ENCODE data around the gene MYL7.

MYL7 gene

DNA sequence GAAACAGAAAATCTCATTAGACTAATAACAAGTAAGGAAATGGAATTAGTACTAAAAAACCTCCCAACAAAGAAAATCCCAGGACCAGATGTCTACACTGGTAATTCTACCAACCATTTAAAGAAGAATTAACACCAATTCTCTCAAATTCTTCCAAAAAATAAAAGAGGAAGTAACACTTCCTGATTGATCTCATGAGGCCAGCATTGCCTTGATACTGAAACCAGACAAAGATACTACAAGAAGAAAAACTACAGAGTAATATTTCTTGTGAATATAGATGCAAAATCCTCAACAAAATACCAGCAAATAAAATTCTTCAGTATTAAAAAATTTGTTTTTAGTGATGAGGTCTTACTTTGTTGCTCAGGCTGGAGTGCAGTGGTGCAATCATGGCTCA is 26.8 kb upstream of the MYL7 start:
- Histone ChIP-seq H3K27ac (ENCODE audit: low read depth, low read length) (no peak overlapping the region), H3K4me3 (ENCODE audit: low read depth, low read length) (no peak overlapping the region), H3K27me3 (ENCODE audit: control insufficient read depth, insufficient read depth, low read length) (no peaks in the 10 kb centered on the region), H3K4me1 (ENCODE audit: control insufficient read depth, insufficient read depth, low read length) (peaks cover 5% of the 10 kb centered on the region), H3K9me3 (ENCODE audit: control insufficient read depth, insufficient read depth, low read length) (no peaks in the 10 kb centered on the region), H3K36me3 (ENCODE audit: control insufficient read depth, insufficient read depth, low read length) (no peaks in the 10 kb centered on the region), H3K9ac (ENCODE audit: low read depth, low read length) (no peak overlapping the region)

DNA sequence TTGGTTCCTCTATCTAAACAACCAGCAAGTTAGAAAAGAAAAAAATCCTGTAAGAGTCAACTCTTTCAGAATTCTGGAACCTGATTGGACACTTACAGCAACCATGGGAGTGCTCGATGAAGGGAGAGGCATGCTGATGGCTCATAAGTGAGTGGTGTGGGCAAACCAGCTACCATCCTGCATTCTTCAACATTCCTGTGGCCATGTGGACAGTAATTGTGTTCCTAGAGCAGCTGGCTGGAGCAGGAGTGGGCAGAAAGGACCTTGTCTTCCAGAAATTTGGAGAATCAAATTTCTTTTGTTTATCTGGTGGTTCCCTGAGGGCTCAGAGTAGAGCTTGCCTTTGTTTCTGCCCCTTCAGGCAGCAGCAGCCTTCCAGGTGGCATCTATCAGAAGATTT is 22.5 kb upstream of the MYL7 start:
- Histone ChIP-seq H3K4me1 (ENCODE audit: control insufficient read depth, insufficient read depth, low read length) (peaks cover 5% of the 10 kb centered on the region), H3K36me3 (ENCODE audit: control insufficient read depth, insufficient read depth, low read length) (no peaks in the 10 kb centered on the region), H3K9ac (ENCODE audit: low read depth, low read length) (no peak overlapping the region), H3K4me3 (ENCODE audit: low read depth, low read length) (no peak overlapping the region), H3K9me3 (ENCODE audit: control insufficient read depth, insufficient read depth, low read length) (no peaks in the 10 kb centered on the region), H3K27me3 (ENCODE audit: control insufficient read depth, insufficient read depth, low read length) (no peaks in the 10 kb centered on the region), H3K27ac (ENCODE audit: low read depth, low read length) (no peak overlapping the region)

GRCh38 chr7:44162785-44163395 is 21.8 kb upstream of the MYL7 start:
- peaks cover 5% of the 10 kb centered on the region for H3K4me1 ChIP-seq (ENCODE audit: control insufficient read depth, insufficient read depth, low read length)
- no peak overlapping the region for H3K27ac ChIP-seq (ENCODE audit: low read depth, low read length)
- no peaks in the 10 kb centered on the region for H3K9me3 ChIP-seq (ENCODE audit: control insufficient read depth, insufficient read depth, low read length)
- H3K9ac ChIP-seq (ENCODE audit: low read depth, low read length), result no peak overlapping the region
- no peak overlapping the region for H3K4me3 ChIP-seq (ENCODE audit: low read depth, low read length)
- H3K27me3 ChIP-seq (ENCODE audit: control insufficient read depth, insufficient read depth, low read length), result no peaks in the 10 kb centered on the region
- no peaks in the 10 kb centered on the region for H3K36me3 ChIP-seq (ENCODE audit: control insufficient read depth, insufficient read depth, low read length)

- H3K4me1 ChIP-seq (ENCODE audit: control insufficient read depth, insufficient read depth, low read length), result peaks cover 9% of the 10 kb centered on the region
- H3K4me3 ChIP-seq (ENCODE audit: low read depth, low read length), result no peak overlapping the region
- no peaks in the 10 kb centered on the region for H3K36me3 ChIP-seq (ENCODE audit: control insufficient read depth, insufficient read depth, low read length)
- H3K9ac ChIP-seq (ENCODE audit: low read depth, low read length), result no peak overlapping the region
- H3K9me3 ChIP-seq (ENCODE audit: control insufficient read depth, insufficient read depth, low read length), result no peaks in the 10 kb centered on the region
- H3K27me3 ChIP-seq (ENCODE audit: control insufficient read depth, insufficient read depth, low read length), result no peaks in the 10 kb centered on the region
- H3K27ac ChIP-seq (ENCODE audit: low read depth, low read length), result no peak overlapping the region
Observed at GRCh38 chr7:44162179-44162578, 21.0 kb upstream of the MYL7 start.

GRCh38 chr7:44161371-44161770 is 20.2 kb upstream of the MYL7 start:
- no peak overlapping the region for H3K9ac ChIP-seq (ENCODE audit: low read depth, low read length)
- peaks cover 9% of the 10 kb centered on the region for H3K4me1 ChIP-seq (ENCODE audit: control insufficient read depth, insufficient read depth, low read length)
- no peak overlapping the region for H3K4me3 ChIP-seq (ENCODE audit: low read depth, low read length)
- H3K27ac ChIP-seq (ENCODE audit: low read depth, low read length), result no peak overlapping the region
- H3K9me3 ChIP-seq (ENCODE audit: control insufficient read depth, insufficient read depth, low read length), result no peaks in the 10 kb centered on the region
- H3K27me3 ChIP-seq (ENCODE audit: control insufficient read depth, insufficient read depth, low read length), result no peaks in the 10 kb centered on the region
- H3K36me3 ChIP-seq (ENCODE audit: control insufficient read depth, insufficient read depth, low read length), result no peaks in the 10 kb centered on the region

GRCh38 chr7:44159824-44160630 is 18.9 kb upstream of the MYL7 start:
- H3K9me3 ChIP-seq (ENCODE audit: control insufficient read depth, insufficient read depth, low read length), result no peaks in the 10 kb centered on the region
- H3K4me1 ChIP-seq (ENCODE audit: control insufficient read depth, insufficient read depth, low read length), result peaks cover 9% of the 10 kb centered on the region
- no peak overlapping the region for H3K9ac ChIP-seq (ENCODE audit: low read depth, low read length)
- no peaks in the 10 kb centered on the region for H3K27me3 ChIP-seq (ENCODE audit: control insufficient read depth, insufficient read depth, low read length)
- H3K27ac ChIP-seq (ENCODE audit: low read depth, low read length), result no peak overlapping the region
- H3K4me3 ChIP-seq (ENCODE audit: low read depth, low read length), result no peak overlapping the region
- H3K36me3 ChIP-seq (ENCODE audit: control insufficient read depth, insufficient read depth, low read length), result no peaks in the 10 kb centered on the region

- H3K27me3 ChIP-seq (ENCODE audit: control insufficient read depth, insufficient read depth, low read length), result no peaks in the 10 kb centered on the region
Observed at GRCh38 chr7:44158873-44159631, 17.9 kb upstream of the MYL7 start.

DNA sequence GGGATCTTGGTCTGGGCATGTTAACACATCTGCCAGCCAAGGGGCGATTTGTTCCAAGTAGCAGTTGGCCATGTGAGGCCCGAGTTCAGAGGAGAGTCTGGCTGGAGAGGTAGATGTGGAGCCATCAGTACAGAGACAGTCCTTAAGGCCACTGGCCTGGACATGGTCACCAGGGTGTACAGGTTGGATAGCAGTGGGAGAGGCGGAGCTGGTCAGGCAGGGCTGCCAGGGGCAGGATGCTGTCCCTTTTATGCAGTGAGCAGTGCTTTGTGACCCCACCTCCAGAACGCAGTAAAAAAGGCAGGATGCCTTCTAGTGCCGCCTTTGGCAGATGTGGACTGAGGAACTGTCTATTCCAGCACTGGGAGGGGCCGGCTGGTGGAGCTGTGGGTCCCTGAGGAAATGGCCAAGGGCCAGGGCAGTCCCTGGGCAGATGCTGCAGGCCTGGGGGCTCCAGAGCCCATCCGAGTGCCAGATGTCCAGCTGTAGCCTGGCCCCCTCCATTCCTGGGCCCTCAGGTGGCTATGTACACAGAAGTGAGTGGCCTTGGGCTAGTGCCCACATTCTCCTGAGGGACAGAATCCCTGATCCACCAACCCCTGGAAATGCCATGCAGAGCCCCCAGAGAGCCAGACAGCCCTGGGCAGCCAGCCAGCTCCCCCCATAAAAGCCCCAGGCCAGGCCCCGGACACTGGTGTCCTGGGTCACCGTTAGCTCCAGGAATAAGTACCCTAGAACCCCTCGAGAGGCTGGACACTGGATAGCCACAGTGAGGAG is 17.2 kb upstream of the MYL7 start:
- Histone ChIP-seq H3K4me3 (ENCODE audit: low read depth, low read length) (no peak overlapping the region), H3K9ac (ENCODE audit: low read depth, low read length) (no peak overlapping the region), H3K27ac (ENCODE audit: low read depth, low read length) (no peak overlapping the region), H3K27me3 (ENCODE audit: control insufficient read depth, insufficient read depth, low read length) (no peaks in the 10 kb centered on the region), H3K9me3 (ENCODE audit: control insufficient read depth, insufficient read depth, low read length) (no peaks in the 10 kb centered on the region), H3K4me1 (ENCODE audit: control insufficient read depth, insufficient read depth, low read length) (peaks cover 4% of the 10 kb centered on the region; the same call in 1 of the 2 replicates), H3K36me3 (ENCODE audit: control insufficient read depth, insufficient read depth, low read length) (no peaks in the 10 kb centered on the region)

More at GRCh38 chr7:44158873-44159631, 17.9 kb upstream of the MYL7 start:
- no peaks in the 10 kb centered on the region for H3K36me3 ChIP-seq (ENCODE audit: control insufficient read depth, insufficient read depth, low read length)
- H3K9me3 ChIP-seq (ENCODE audit: control insufficient read depth, insufficient read depth, low read length), result no peaks in the 10 kb centered on the region
- H3K27ac ChIP-seq (ENCODE audit: low read depth, low read length), result no peak overlapping the region
- no peak overlapping the region for H3K9ac ChIP-seq (ENCODE audit: low read depth, low read length)
- no peak overlapping the region for H3K4me3 ChIP-seq (ENCODE audit: low read depth, low read length)
- peaks cover 9% of the 10 kb centered on the region for H3K4me1 ChIP-seq (ENCODE audit: control insufficient read depth, insufficient read depth, low read length)

- H3K4me3 ChIP-seq (ENCODE audit: low read depth, low read length), result no peak overlapping the region
- H3K9ac ChIP-seq (ENCODE audit: low read depth, low read length), result no peak overlapping the region
- no peaks in the 10 kb centered on the region for H3K9me3 ChIP-seq (ENCODE audit: control insufficient read depth, insufficient read depth, low read length)
- H3K27ac ChIP-seq (ENCODE audit: low read depth, low read length), result no peak overlapping the region
- H3K4me1 ChIP-seq (ENCODE audit: control insufficient read depth, insufficient read depth, low read length), result peaks cover 4% of the 10 kb centered on the region; the same call in 1 of the 2 replicates
- H3K36me3 ChIP-seq (ENCODE audit: control insufficient read depth, insufficient read depth, low read length), result no peaks in the 10 kb centered on the region
- no peaks in the 10 kb centered on the region for H3K27me3 ChIP-seq (ENCODE audit: control insufficient read depth, insufficient read depth, low read length)
Observed at GRCh38 chr7:44157116-44158080, 16.3 kb upstream of the MYL7 start.

Measured in HUES48 (cell line).